ENCODE data around the gene BCAS3.
"Not testable (repeated sequence)": the region's sequence is repeated elsewhere in the genome, so short reads cannot be mapped to it uniquely, and the experiment has no call there.

BCAS3 gene

GRCh38 chr17:61418449-61418848 is 740.8 kb downstream of the BCAS3 start:
- DNase-seq = no peak

- no peak for DNase-seq
These were observed 741.9 kb downstream of the BCAS3 start for GRCh38 chr17:61419496-61420046.

DNA sequence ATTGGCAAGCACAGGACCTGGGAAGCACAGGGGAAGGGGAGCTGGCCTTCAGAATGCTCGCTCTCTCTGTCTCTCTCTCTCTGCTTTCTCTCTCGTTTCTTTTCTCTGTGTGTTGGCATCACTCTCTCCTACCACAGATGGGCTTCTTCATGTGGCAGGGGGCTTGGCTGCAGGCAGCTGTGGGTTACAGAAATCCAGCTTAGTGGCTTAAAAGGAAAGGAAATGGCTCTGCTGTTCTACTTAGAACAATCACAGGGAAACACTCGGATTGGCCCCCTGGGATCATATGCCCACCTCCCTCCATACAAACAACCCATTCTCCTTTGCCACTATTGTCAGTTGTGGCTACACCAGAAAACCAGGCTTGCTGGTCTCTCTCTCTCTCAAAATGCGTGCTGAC is 742.4 kb downstream of the BCAS3 start:
- no peak for DNase-seq

DNA sequence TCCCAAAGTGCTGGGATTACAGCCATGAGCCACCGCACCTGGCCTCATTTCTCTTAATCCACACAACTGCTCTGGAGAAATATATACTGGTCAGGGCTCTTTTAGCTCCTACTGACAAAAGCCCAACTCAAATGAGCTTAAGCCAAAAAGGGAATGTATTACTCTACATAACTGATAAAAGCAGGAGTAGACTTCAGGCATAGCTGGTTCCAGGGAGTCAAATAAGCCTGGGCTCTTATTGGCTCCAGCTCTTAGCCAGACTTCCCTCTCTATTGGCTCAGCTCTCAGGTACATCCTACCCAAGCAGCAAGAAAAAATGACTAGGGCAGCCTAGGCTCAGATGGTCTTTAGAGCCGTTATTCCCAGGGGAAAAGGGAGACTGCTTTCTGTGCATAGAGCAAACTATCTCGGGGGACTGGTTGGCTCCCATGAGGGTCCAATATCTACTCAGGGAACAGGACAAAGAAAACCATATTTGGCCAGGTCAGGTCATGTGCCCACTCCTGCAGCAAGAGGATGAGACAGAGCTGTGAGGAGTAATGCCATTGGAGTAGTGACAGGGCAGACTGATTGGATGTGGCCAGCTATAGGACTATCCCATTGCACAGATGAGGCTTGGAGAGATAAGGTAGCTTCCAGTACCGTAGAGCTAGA is 743.2 kb downstream of the BCAS3 start:
- DNase-seq = no peak

GRCh38 chr17:61421460-61421859 is 743.8 kb downstream of the BCAS3 start:
- DNase-seq = no peak

DNA sequence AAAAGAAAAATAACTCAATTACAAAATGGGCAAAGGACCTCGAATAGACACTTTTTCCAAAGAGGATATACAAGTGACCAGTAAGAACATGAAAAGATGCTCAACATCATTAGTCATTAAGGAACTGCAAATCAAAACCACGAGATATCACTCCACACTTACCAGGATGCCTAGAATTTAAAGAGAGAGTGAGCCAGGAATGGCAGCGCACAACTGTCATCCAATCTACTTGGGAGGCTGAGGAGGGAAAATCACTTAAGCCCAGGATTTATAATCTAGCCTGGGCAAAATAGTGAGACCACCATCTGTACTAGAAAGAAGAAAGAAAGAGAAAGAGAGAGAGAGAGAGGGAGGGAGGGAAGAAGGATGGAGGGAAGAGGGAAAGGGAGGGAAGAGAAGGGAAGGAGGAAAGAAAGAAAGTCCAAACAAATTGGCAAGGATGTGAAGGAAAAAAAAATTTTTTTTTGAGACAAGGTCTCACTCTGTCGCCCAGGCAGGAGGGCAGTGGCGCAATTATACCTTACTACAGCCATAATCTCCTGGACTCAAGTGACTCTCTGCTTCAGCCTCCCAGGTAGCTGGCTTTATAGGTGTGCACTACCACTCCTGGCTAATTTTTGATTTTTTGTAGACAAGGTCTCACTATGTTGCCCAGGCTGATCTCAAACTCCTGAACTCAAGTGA is 744.6 kb downstream of the BCAS3 start:
- no peak for DNase-seq

DNA sequence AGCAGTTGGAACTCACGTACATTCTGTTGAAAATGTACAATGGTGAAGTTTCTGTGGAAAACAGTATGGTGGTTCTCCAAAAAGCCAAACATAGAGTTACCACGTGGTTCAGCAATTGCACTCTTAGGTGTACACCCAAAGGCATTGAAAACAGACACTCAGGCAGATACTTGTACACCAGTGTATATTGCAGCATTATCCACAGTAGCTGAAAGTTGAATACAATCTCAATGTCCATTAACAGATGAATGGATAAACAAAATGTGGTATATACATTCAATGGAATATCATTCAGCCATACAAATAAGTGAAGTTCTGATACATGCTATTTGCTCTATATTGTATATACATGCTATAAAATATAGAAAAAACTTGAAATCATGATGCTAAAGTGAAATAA is 745.2 kb downstream of the BCAS3 start:
- DNase-seq = no peak

- DNase-seq = no peak
These were observed 746.5 kb downstream of the BCAS3 start for GRCh38 chr17:61423967-61424649.

- no peak for DNase-seq
These were observed 748.2 kb downstream of the BCAS3 start for GRCh38 chr17:61425682-61426481.

GRCh38 chr17:61426482-61427304 is 749.0 kb downstream of the BCAS3 start:
- DNase-seq = no peak

DNA sequence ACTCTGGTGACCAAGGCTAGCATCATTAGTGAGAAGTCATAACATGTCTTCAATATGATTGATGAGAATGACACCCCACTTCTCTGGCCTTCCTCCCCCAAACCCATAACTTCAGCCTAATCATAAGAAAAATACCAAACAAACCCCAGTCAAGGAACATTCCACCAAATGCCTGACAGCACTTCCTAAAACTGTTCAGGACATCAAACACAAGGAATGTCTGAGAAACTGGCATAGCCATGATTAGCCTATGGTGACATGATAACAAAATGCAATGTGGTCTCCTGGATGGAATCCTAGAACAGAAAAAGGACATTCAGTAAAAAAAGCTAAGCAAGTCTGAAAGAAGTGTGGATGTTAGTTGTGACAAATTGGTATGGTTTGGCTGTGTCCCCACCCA is 749.9 kb downstream of the BCAS3 start:
- no peak for DNase-seq

GRCh38 chr17:61429274-61429673 is 751.6 kb downstream of the BCAS3 start:
- DNase-seq = no peak

DNA sequence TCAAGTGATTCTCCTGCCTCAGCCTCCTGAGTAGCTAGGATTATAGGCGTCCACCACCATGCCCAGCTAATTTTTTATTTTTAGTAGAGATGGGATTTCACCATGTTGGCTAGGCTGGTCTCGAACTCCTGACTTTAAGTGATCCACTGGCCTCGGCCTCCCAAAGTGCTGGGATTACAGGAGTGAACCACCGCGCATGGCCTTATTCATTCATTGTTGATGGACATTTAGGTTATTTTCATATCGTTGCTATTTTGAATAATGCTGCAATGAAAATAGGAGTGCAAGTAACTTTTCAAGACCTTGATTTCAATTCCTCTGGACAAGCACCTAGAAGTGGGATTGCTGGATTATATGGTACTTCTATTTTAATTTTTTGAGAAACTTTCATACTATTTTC is 752.2 kb downstream of the BCAS3 start:
- DNase-seq = not testable (repeated sequence)

- no peak for DNase-seq
These were observed 754.1 kb downstream of the BCAS3 start for GRCh38 chr17:61431594-61432311.

GRCh38 chr17:61436273-61436672 is 758.6 kb downstream of the BCAS3 start:
- no peak for DNase-seq

DNA sequence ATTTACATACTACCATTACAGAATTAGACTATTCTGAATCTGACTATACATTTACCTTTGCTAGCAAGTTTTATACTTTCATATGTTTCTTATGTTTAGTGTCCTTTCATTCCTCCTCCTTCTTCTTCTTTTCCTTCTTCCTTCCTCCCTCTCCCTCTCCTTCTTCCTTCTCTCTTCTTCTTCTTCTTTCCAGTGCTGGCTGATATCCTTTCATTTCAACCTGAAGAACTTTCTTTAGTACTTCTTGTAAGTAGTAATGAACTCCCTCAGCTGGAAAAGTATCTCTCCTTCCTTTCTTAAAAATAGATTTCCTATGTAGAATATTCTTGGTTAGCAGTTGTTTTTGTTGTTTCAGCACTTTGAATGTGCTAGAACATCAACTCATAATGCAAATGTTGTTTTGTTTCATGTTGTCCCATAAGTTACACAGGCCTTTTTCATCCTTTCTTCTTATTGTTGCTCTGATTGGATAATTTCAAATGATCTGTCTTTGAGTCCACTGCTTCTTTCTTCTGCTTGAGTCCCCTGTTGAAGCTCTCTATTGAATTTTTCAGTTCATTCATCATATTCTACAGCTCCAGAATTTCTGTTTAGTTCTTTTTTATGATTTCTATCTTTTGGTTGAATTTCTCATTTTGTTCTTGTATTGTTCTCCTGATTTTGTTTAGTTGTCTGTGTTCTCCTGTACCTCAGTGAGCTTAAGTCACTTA is 759.5 kb downstream of the BCAS3 start:
- no peak for DNase-seq

DNA sequence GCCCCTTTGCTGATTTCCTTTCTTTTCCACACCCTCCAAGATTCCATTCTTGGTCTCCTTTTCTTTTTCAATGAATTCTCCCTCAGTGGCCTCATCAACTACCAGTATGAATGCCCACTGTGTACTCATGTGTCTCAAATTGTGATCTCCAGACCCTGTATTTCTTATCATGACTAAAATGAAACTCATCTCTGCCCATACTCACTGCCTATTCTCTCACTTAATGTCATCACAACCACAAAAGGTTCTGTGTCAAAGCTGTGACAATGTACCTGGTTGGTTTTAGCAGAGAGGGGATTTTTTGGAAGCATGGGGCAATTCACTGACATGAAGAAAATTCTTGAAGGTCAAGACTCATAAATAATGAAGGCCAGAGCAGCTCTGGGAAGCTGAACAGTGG is 763.0 kb downstream of the BCAS3 start:
- DNase-seq = no peak

- DNase-seq = not testable (repeated sequence)
These were observed 763.9 kb downstream of the BCAS3 start for GRCh38 chr17:61441507-61441906.

DNA sequence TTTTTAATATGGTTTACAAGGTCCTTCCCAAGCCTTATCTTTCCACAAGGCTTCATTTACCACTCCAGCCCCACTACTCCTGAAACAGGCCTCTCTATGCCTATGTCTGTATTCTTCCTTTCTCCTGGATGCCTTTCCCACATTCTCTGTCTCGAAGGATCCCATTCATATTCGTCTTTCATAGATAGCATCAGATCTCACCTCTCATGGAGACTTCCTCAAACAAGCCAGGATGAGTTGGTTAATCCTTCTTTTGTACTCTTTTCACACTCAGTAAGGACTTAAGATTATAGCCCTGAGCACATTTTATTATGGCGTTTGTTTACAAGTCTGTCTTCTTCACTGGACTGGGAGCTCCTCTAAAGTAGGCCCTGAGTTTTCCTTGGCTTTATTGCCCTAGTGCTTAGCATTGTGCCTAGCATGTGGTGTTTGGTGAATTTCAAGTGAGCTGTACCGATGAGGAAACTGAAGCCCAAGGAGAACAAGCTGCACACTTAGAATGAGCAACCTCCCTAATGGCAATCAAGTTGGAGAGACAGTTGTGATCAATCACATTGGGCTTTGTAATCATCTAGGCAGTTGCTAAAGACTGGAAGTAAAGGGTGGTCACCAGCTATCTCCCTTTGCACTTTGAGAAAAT is 764.6 kb downstream of the BCAS3 start:
- no peak for DNase-seq

Measured in CD4-positive, alpha-beta T cell treated with Interleukin-1 beta for 1 hour (primary cell).